Natural killer cell (primary cell): ENCODE data around the gene BDP1. TPM values are rescaled to one million over a fixed set of nuclear protein-coding genes. Genes with fewer than 3 reads are reported as not detected.
"Not testable (repeated sequence)": the region's sequence is repeated elsewhere in the genome, so short reads cannot be mapped to it uniquely, and the experiment has no call there.

Experiments
- ATAC-seq, 3 donors: fragments of 150-1000 bp in 2 of 3; fragments of 200-7000 bp in 1 of 3; cut with Tn5 transposase; 1 replicate in 1 of 3; 2 replicates in 2 of 3; pipeline ENCODE4 v1.10.0; 2021; ENCODE audit warnings: mild to moderate bottlenecking in 2 of 3, moderate library complexity in 2 of 3
- DNase-seq, 2 donors: peaks; one replicate each; pipeline versions ENCODE4 v3.0.0 to v3.0.0-alpha.2; 2013 to 2021; ENCODE audit warnings: mixed read lengths in 1 of 2
- H3K27ac ChIP-seq: one replicate; pipeline ENCODE4 v1.5.1; 2013; ENCODE audit warnings: mild to moderate bottlenecking, low read length
- H3K27me3 ChIP-seq: one replicate; pipeline ENCODE4 v1.6.1; 2013; ENCODE audit warnings: low read length; ENCODE audit not compliant: control insufficient read depth, insufficient read depth
- H3K36me3 ChIP-seq: one replicate; pipeline ENCODE4 v1.6.1; 2013; ENCODE audit warnings: low read length; ENCODE audit not compliant: control insufficient read depth, insufficient read depth
- H3K4me1 ChIP-seq: one replicate; pipeline ENCODE4 v1.6.1; 2013; ENCODE audit warnings: low read length; ENCODE audit not compliant: control insufficient read depth, insufficient read depth
- H3K4me3 ChIP-seq: one replicate; pipeline ENCODE4 v1.5.1; 2013; ENCODE audit warnings: low read length
- H3K9me3 ChIP-seq: one replicate; pipeline ENCODE4 v1.6.1; 2013; ENCODE audit warnings: low read length; ENCODE audit not compliant: control insufficient read depth, insufficient read depth
- H3K27ac Mint-ChIP-seq, 2 donors: one replicate each; pipeline ENCODE4 v1.8.0; 2022; ENCODE audit warnings: mild to moderate bottlenecking in 2 of 2, mixed read lengths in 2 of 2, moderate library complexity in 1 of 2
- H3K27me3 Mint-ChIP-seq, 2 donors: one replicate each; pipeline ENCODE4 v1.8.0; 2022; ENCODE audit warnings: low read depth in 2 of 2, mixed read lengths in 2 of 2
- H3K36me3 Mint-ChIP-seq: one replicate; pipeline ENCODE4 v1.8.0; 2022; ENCODE audit warnings: mixed read lengths
- H3K4me1 Mint-ChIP-seq, 2 donors: one replicate each; pipeline ENCODE4 v1.8.0; 2022; ENCODE audit warnings: mixed read lengths in 2 of 2
- H3K4me3 Mint-ChIP-seq: one replicate; pipeline ENCODE4 v1.8.0; 2022; ENCODE audit warnings: mild to moderate bottlenecking, moderate library complexity, mixed read lengths
- H3K9me3 Mint-ChIP-seq, 2 donors: one replicate each; pipeline ENCODE4 v1.8.0; 2022; ENCODE audit warnings: mixed read lengths in 2 of 2
- WGBS: methylation state at CpG from one replicate; pipeline ENCODE4 v1.1.7; 2013; ENCODE audit warnings: missing lambda C conversion rate; ENCODE audit not compliant: insufficient coverage; 5-methylcytosine and 5-hydroxymethylcytosine counted together
- intact Hi-C: fragments of 100-400 bp; cut with micrococcal nuclease; formaldehyde crosslinking; loops from one replicate; pipeline ENCODE4 v1.14.2; 2022
- total RNA-seq, 4 donors: library from RNA; stranded (reverse); fragments of 120-200 nt in 1 of 4; gene quantifications; one replicate each; pipeline versions ENCODE4 v1.2.3 to v1.2.4, GENCODE V29; 2013 to 2022

Gene BDP1
- total RNA-seq, 3 donors from 2014 or later (not counting 1 experiment from before 2014, with no cell fraction given) = 45.1 to 46.2 (median 45.8) TPM

- H3K27ac Mint-ChIP-seq, H3K4me3 ChIP-seq, H3K9me3 Mint-ChIP-seq, H3K36me3 Mint-ChIP-seq, intact Hi-C loops, H3K36me3 ChIP-seq, ATAC-seq, H3K4me3 Mint-ChIP-seq, H3K4me1 ChIP-seq, H3K9me3 ChIP-seq, H3K27ac ChIP-seq, H3K27me3 ChIP-seq, DNase-seq, H3K4me1 Mint-ChIP-seq: not testable (repeated sequence)
- H3K27me3 Mint-ChIP-seq = peaks cover 12 to 19% of the 10 kb centered on the region in 2 donors
- WGBS = no CpG with 5 or more reads among the region's 2 CpGs
Measured at GRCh38 chr5:71426686-71427474, 28.6 kb upstream of the BDP1 start.

GRCh38 chr5:71432410-71432809 is 23.0 kb upstream of the BDP1 start:
- DNase-seq, H3K36me3 ChIP-seq, intact Hi-C loops, H3K4me3 Mint-ChIP-seq, ATAC-seq, H3K27me3 ChIP-seq, H3K27ac ChIP-seq, H3K36me3 Mint-ChIP-seq, H3K4me1 ChIP-seq, H3K4me3 ChIP-seq, H3K4me1 Mint-ChIP-seq, H3K9me3 ChIP-seq, H3K9me3 Mint-ChIP-seq, H3K27ac Mint-ChIP-seq: not testable (repeated sequence)
- WGBS = 29% methylated on average over 1 of the region's 3 CpGs
- H3K27me3 Mint-ChIP-seq = peaks cover 12 to 20% of the 10 kb centered on the region in 2 donors

GRCh38 chr5:71434825-71435224 is 20.6 kb upstream of the BDP1 start:
- DNase-seq, H3K9me3 Mint-ChIP-seq, intact Hi-C loops, H3K36me3 Mint-ChIP-seq, H3K27ac Mint-ChIP-seq, H3K4me3 ChIP-seq, ATAC-seq, H3K36me3 ChIP-seq, H3K9me3 ChIP-seq, H3K4me3 Mint-ChIP-seq, H3K4me1 ChIP-seq, H3K4me1 Mint-ChIP-seq, H3K27ac ChIP-seq, H3K27me3 ChIP-seq: not testable (repeated sequence)
- peaks cover 11 to 12% of the 10 kb centered on the region in 2 donors for H3K27me3 Mint-ChIP-seq
- 72% methylated on average over 2 of the region's 3 CpGs for WGBS

GRCh38 chr5:71441564-71441963 is 13.9 kb upstream of the BDP1 start:
- ATAC-seq, intact Hi-C loops: not testable (repeated sequence)

GRCh38 chr5:71443891-71444290 is 11.6 kb upstream of the BDP1 start:
- H3K27ac Mint-ChIP-seq, H3K9me3 Mint-ChIP-seq, H3K9me3 ChIP-seq, ATAC-seq, H3K36me3 Mint-ChIP-seq, intact Hi-C loops, H3K4me3 ChIP-seq, H3K27ac ChIP-seq, H3K4me1 ChIP-seq, H3K27me3 ChIP-seq, DNase-seq, H3K4me3 Mint-ChIP-seq, H3K4me1 Mint-ChIP-seq, H3K36me3 ChIP-seq: not testable (repeated sequence)
- 89% methylated on average over 1 of the region's 4 CpGs for WGBS
- peaks cover 19 to 23% of the 10 kb centered on the region in 2 donors for H3K27me3 Mint-ChIP-seq

More at GRCh38 chr5:71441564-71441963, 13.9 kb upstream of the BDP1 start:
- not testable (repeated sequence) for H3K27ac ChIP-seq, H3K27ac Mint-ChIP-seq, H3K27me3 ChIP-seq, H3K4me3 ChIP-seq, H3K9me3 Mint-ChIP-seq, H3K36me3 Mint-ChIP-seq, H3K4me1 ChIP-seq, H3K4me1 Mint-ChIP-seq, DNase-seq, H3K4me3 Mint-ChIP-seq, H3K9me3 ChIP-seq, H3K36me3 ChIP-seq
- H3K27me3 Mint-ChIP-seq = peaks cover 12% of the 10 kb centered on the region in 2 donors
- WGBS = 88% methylated on average over 1 of the region's 1 CpG

GRCh38 chr5:71445015-71445414 is 10.4 kb upstream of the BDP1 start:
- DNase-seq, H3K9me3 Mint-ChIP-seq, H3K36me3 ChIP-seq, H3K9me3 ChIP-seq, H3K27ac ChIP-seq, H3K4me3 ChIP-seq, ATAC-seq, H3K4me1 ChIP-seq, H3K4me1 Mint-ChIP-seq, H3K27ac Mint-ChIP-seq, H3K36me3 Mint-ChIP-seq, H3K4me3 Mint-ChIP-seq, H3K27me3 ChIP-seq, intact Hi-C loops: not testable (repeated sequence)
- 77% methylated on average over 1 of the region's 1 CpG for WGBS
- H3K27me3 Mint-ChIP-seq = peaks cover 19 to 25% of the 10 kb centered on the region in 2 donors

GRCh38 chr5:71445523-71446152 is 9.8 kb upstream of the BDP1 start:
- H3K36me3 Mint-ChIP-seq, ATAC-seq, H3K27ac Mint-ChIP-seq, H3K4me1 Mint-ChIP-seq, H3K4me1 ChIP-seq, H3K27me3 ChIP-seq, H3K4me3 ChIP-seq, H3K9me3 ChIP-seq, H3K27ac ChIP-seq, H3K36me3 ChIP-seq, H3K9me3 Mint-ChIP-seq, H3K4me3 Mint-ChIP-seq, DNase-seq, intact Hi-C loops: not testable (repeated sequence)
- WGBS = 16% methylated on average over 2 of the region's 20 CpGs
- peaks cover 22 to 27% of the 10 kb centered on the region in 2 donors for H3K27me3 Mint-ChIP-seq
